Hepatocyte (in vitro differentiated cells): ENCODE measurements around the gene MAP4K2. TPM values are rescaled to one million over a fixed set of nuclear protein-coding genes. Genes with fewer than 3 reads are reported as not detected.
A peak's percentile ranks its signal among the peaks of the same experiment; 100 is the strongest.

Experiments
- DNase-seq: peaks from one replicate; pipeline ENCODE4 v3.0.0-alpha.2; 2016; ENCODE audit warnings: low spot score
- H2AFZ ChIP-seq: fragments of 200-600 bp; sonication (generic); 2 replicates; pipeline ENCODE4 v1.6.0; 2016; ENCODE audit warnings: antibody characterized with exemption, mild to moderate bottlenecking
- H3K27ac ChIP-seq: fragments of 200-600 bp; sonication (generic); 2 replicates; pipeline ENCODE4 v1.5.1; 2016; ENCODE audit warnings: mild to moderate bottlenecking
- H3K27me3 ChIP-seq: fragments of 200-600 bp; sonication (generic); 2 replicates; pipeline ENCODE4 v1.6.1; 2016
- H3K36me3 ChIP-seq: fragments of 200-600 bp; sonication (generic); replicated peaks from 2 replicates; pipeline ENCODE4 v1.5.1; 2016; ENCODE audit warnings: low read depth; ENCODE audit not compliant: insufficient read depth
- H3K4me1 ChIP-seq: fragments of 200-600 bp; sonication (generic); 2 replicates; pipeline ENCODE4 v1.5.1; 2016; ENCODE audit warnings: mild to moderate bottlenecking, moderate library complexity; ENCODE audit not compliant: insufficient read depth
- H3K4me2 ChIP-seq: fragments of 200-600 bp; sonication (generic); 2 replicates; pipeline ENCODE4 v1.6.0; 2016
- H3K4me3 ChIP-seq: fragments of 200-600 bp; sonication (generic); 2 replicates; pipeline ENCODE4 v1.5.1; 2016; ENCODE audit warnings: mild to moderate bottlenecking
- H3K79me2 ChIP-seq: fragments of 200-600 bp; sonication (generic); 2 replicates; pipeline ENCODE4 v1.6.0; 2017; ENCODE audit warnings: mild to moderate bottlenecking
- H3K9me2 ChIP-seq: fragments of 200-600 bp; sonication (generic); replicated peaks from 2 replicates; pipeline ENCODE4 v1.6.0; 2017; ENCODE audit warnings: mild to moderate bottlenecking; ENCODE audit not compliant: insufficient read depth
- H3K9me3 ChIP-seq: fragments of 200-600 bp; sonication (generic); 2 replicates; pipeline ENCODE4 v1.5.1; 2016; ENCODE audit warnings: low read depth, mild to moderate bottlenecking
- H4K20me1 ChIP-seq: fragments of 200-600 bp; sonication (generic); 2 replicates; pipeline ENCODE4 v1.6.0; 2016; ENCODE audit warnings: mild to moderate bottlenecking; ENCODE audit not compliant: insufficient read depth, poor library complexity, severe bottlenecking
- CTCF ChIP-seq: fragments of 200-600 bp; sonication (generic); IDR thresholded peaks from 2 replicates; pipeline ENCODE4 v1.5.1; 2016; ENCODE audit warnings: antibody characterized with exemption, mild to moderate bottlenecking; ENCODE audit not compliant: poor library complexity
- EZH2 ChIP-seq: fragments of 200-600 bp; sonication (generic); IDR thresholded peaks from 2 replicates; pipeline ENCODE4 v1.6.1; 2016; ENCODE audit warnings: antibody characterized with exemption, mild to moderate bottlenecking, borderline replicate concordance
- EZH2phosphoT487 ChIP-seq: fragments of 200-600 bp; sonication (generic); IDR thresholded peaks from one replicate; pipeline ENCODE4 v1.6.1; 2018; ENCODE audit warnings: antibody characterized with exemption, mild to moderate bottlenecking, low read depth, moderate library complexity; ENCODE audit not compliant: unreplicated experiment, severe bottlenecking
- WGBS: methylation state at CpG from one replicate; pipeline ENCODE4 v1.1.6; 2016; ENCODE audit warnings: low lambda C conversion rate; ENCODE audit errors: missing lambda C conversion rate; 5-methylcytosine and 5-hydroxymethylcytosine counted together
- polyA plus RNA-seq: library from polyadenylated mRNA; unstranded; fragments of >200 nt; fragmentation: Nextera tagmentation; extraction: Ambion mirVana; gene quantifications from 2 replicates; pipeline ENCODE4 v1.2.1, GENCODE V29; 2016
- total RNA-seq: library from RNA; depleted of rRNA; stranded (reverse); fragments of >200 nt; gene quantifications from 2 replicates; pipeline ENCODE4 v1.2.3, GENCODE V29; 2014

The MAP4K2 gene
- total and polyA plus RNA-seq, 2 experiments from 2014 or later: 7.8 to 9.0 TPM

GRCh38 chr11:64813826-64814225 is 10.8 kb upstream of the MAP4K2 start:
- Histone ChIP-seq H3K4me2 (no peak overlapping the region), H3K4me3 (no peak overlapping the region), H3K79me2 (peaks cover 8% of the 10 kb centered on the region), H3K27ac (no peak overlapping the region), H2AFZ (no peak overlapping the region), H3K4me1 (peaks cover 9% of the 10 kb centered on the region), H3K36me3 (no peaks in the 10 kb centered on the region), H4K20me1 (no peaks in the 10 kb centered on the region), H3K9me2 (no peaks in the 10 kb centered on the region), H3K27me3 (no peaks in the 10 kb centered on the region), H3K9me3 (no peaks in the 10 kb centered on the region)
- no peak for DNase-seq
- TF ChIP-seq CTCF: no peak
- no peak for TF ChIP-seq EZH2
- TF ChIP-seq EZH2phosphoT487: no peak
- WGBS: 89% methylated on average over 5 of the region's 5 CpGs

GRCh38 chr11:64810891-64811272 is 7.9 kb upstream of the MAP4K2 start:
- no peaks in the 10 kb centered on the region for H3K9me2 ChIP-seq
- H2AFZ ChIP-seq: peak overlapping the region; percentile 44
- H3K36me3 ChIP-seq: no peaks in the 10 kb centered on the region
- peak overlapping the region; percentile 4 for H3K4me3 ChIP-seq
- peak overlapping the region; percentile 15 for H3K27ac ChIP-seq
- no peaks in the 10 kb centered on the region for H4K20me1 ChIP-seq
- peaks cover 15% of the 10 kb centered on the region for H3K79me2 ChIP-seq
- H3K9me3 ChIP-seq: no peaks in the 10 kb centered on the region
- WGBS: 44% methylated on average over 17 of the region's 17 CpGs
- H3K27me3 ChIP-seq: no peaks in the 10 kb centered on the region
- peaks cover 9% of the 10 kb centered on the region for H3K4me1 ChIP-seq
- H3K4me2 ChIP-seq: peak overlapping the region; percentile 79
- TF ChIP-seq EZH2phosphoT487: no peak
- no peak for TF ChIP-seq EZH2
- TF ChIP-seq CTCF: no peak
- no peak for DNase-seq

- Histone ChIP-seq H2AFZ (peak within 1 kb of the TSS; percentile 70), H3K9me3 (no peaks in the 10 kb centered on the region), H3K27me3 (no peaks in the 10 kb centered on the region), H3K36me3 (no peaks in the 10 kb centered on the region), H3K4me3 (peak within 1 kb of the TSS; percentile 51), H3K27ac (peak within 1 kb of the TSS; percentile 69), H4K20me1 (no peaks in the 10 kb centered on the region), H3K4me2 (peak within 1 kb of the TSS; percentile 89), H3K9me2 (no peaks in the 10 kb centered on the region), H3K4me1 (peaks cover 9% of the 10 kb centered on the region), H3K79me2 (peaks cover 15% of the 10 kb centered on the region)
- WGBS: under 1% methylated on average over 30 of the region's 46 CpGs
- TF ChIP-seq CTCF (no peak), EZH2 (no peak), EZH2phosphoT487 (no peak)
- peak; percentile 98 for DNase-seq
Measured at GRCh38 chr11:64810271-64810890, 7.4 kb upstream of the MAP4K2 start, which contains the start of gene MEN1. MEN1 (minus strand) TSS chr11:64810551; CDS start chr11:64810109, 442 bp downstream.
